HepG2 (cell line): ENCODE results near the gene ACD. TPM values are rescaled to one million over a fixed set of nuclear protein-coding genes. Genes with fewer than 3 reads are reported as not detected.
A peak's percentile ranks its signal among the peaks of the same experiment; 100 is the strongest.

Experiments
- FOXP4 ChIP-seq: sonication (generic); formaldehyde crosslinking; IDR thresholded peaks from 2 replicates; pipeline ENCODE4 v1.4.0; 2020; ENCODE audit warnings: missing genetic modification reagents
- LRRFIP1 ChIP-seq: sonication (generic); formaldehyde crosslinking; conservative IDR thresholded peaks from 2 replicates; pipeline ENCODE4 v1.4.0; 2020; ENCODE audit warnings: missing genetic modification reagents
- POLR2A ChIP-seq, 2 experiments: IDR thresholded peaks; 2 replicates each; pipeline ENCODE4 v1.6.1; 2011; ENCODE audit warnings: low read depth in 2 of 2, low read length in 2 of 2, mild to moderate bottlenecking in 1 of 2, moderate library complexity in 1 of 2; ENCODE audit not compliant: insufficient read depth in 1 of 2
- SAFB2 ChIP-seq: sonication (generic); formaldehyde crosslinking; IDR thresholded peaks from 2 replicates; pipeline ENCODE4 v1.5.1; 2020; ENCODE audit warnings: missing genetic modification reagents, low read depth, mild to moderate bottlenecking, borderline replicate concordance
- SALL1 ChIP-seq: sonication (generic); formaldehyde crosslinking; IDR thresholded peaks from 2 replicates; pipeline ENCODE4 v1.8.0; 2022; ENCODE audit warnings: mild to moderate bottlenecking, missing genetic modification reagents
- SIN3B ChIP-seq: fragments of 150-350 bp; IDR thresholded peaks from 2 replicates; pipeline ENCODE4 v1.6.1; 2014; ENCODE audit warnings: low read length
- SOX5 ChIP-seq: IDR thresholded peaks from 2 replicates; pipeline ENCODE4 v1.6.1; 2016; ENCODE audit warnings: borderline replicate concordance
- TOPORS ChIP-seq: sonication (generic); formaldehyde crosslinking; IDR thresholded peaks from 2 replicates; pipeline ENCODE4 v1.8.0; 2023; ENCODE audit warnings: mild to moderate bottlenecking, missing genetic modification reagents
- YEATS4 ChIP-seq: sonication (generic); formaldehyde crosslinking; IDR thresholded peaks from 2 replicates; pipeline ENCODE4 v1.4.0; 2020; ENCODE audit warnings: missing genetic modification reagents, borderline replicate concordance
- ZBTB1 ChIP-seq: sonication (generic); formaldehyde crosslinking; IDR thresholded peaks from 2 replicates; pipeline ENCODE4 v1.4.0; 2020; ENCODE audit warnings: missing genetic modification reagents, borderline replicate concordance
- polyA plus RNA-seq, 8 experiments: library from polyadenylated mRNA; depleted of rRNA in 3 of 8; stranded (reverse) in 7 of 8; unstranded in 1 of 8; fragments of >200 nt; fragmentation: Illumina TruSeq in 4 of 8; extraction: Trizol in 4 of 8; gene quantifications; 2 replicates each; pipeline versions ENCODE4 v1.2.1 to v1.2.3, GENCODE V29; 2011 to 2016; ENCODE audit warnings: low read depth in 4 of 8, missing spikeins in 1 of 8, mixed read lengths in 1 of 8; ENCODE audit not compliant: insufficient read depth in 1 of 8
- total RNA-seq, 5 experiments: library from RNA; depleted of rRNA; stranded (reverse); fragments of >200 nt; fragmentation: Illumina TruSeq; extraction: Trizol; gene quantifications; 2 replicates each; pipeline ENCODE4 v1.2.3, GENCODE V29; 2016; ENCODE audit warnings: low read depth in 1 of 5
- TF ChIP-seq, protein P1 (sequence below): sonication (generic); formaldehyde crosslinking; IDR thresholded peaks from 2 replicates; pipeline ENCODE4 v1.4.0; 2020; ENCODE audit warnings: missing genetic modification reagents
- TF ChIP-seq, protein P2 (sequence below): sonication (generic); formaldehyde crosslinking; IDR thresholded peaks from 2 replicates; pipeline ENCODE4 v1.5.1; 2020; ENCODE audit warnings: mild to moderate bottlenecking, missing genetic modification reagents, moderate library complexity
- TF ChIP-seq, protein P3 (sequence below): sonication (generic); formaldehyde crosslinking; IDR thresholded peaks from 2 replicates; pipeline ENCODE4 v1.8.1; 2022; ENCODE audit warnings: low read depth, mild to moderate bottlenecking, missing genetic modification reagents
- TF ChIP-seq, protein P4 (sequence below): sonication (generic); formaldehyde crosslinking; IDR thresholded peaks from 2 replicates; pipeline ENCODE4 v1.4.0; 2020; ENCODE audit warnings: mild to moderate bottlenecking, missing genetic modification reagents

ACD gene
- total and polyA plus RNA-seq, 2 of the 13 experiments (the other 11 are each of a cell fraction or from before 2014, with no cell fraction given): 32.6 to 38.3 TPM

GRCh38 chr16:67667817-67668494 lies 7.9 kb upstream of the ACD start (continued):
- no peak for TF ChIP-seq LRRFIP1
- TF ChIP-seq, protein P1, sequence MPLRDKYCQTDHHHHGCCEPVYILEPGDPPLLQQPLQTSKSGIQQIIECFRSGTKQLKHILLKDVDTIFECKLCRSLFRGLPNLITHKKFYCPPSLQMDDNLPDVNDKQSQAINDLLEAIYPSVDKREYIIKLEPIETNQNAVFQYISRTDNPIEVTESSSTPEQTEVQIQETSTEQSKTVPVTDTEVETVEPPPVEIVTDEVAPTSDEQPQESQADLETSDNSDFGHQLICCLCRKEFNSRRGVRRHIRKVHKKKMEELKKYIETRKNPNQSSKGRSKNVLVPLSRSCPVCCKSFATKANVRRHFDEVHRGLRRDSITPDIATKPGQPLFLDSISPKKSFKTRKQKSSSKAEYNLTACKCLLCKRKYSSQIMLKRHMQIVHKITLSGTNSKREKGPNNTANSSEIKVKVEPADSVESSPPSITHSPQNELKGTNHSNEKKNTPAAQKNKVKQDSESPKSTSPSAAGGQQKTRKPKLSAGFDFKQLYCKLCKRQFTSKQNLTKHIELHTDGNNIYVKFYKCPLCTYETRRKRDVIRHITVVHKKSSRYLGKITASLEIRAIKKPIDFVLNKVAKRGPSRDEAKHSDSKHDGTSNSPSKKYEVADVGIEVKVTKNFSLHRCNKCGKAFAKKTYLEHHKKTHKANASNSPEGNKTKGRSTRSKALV: peak; percentile 94
- TF ChIP-seq, protein P2, sequence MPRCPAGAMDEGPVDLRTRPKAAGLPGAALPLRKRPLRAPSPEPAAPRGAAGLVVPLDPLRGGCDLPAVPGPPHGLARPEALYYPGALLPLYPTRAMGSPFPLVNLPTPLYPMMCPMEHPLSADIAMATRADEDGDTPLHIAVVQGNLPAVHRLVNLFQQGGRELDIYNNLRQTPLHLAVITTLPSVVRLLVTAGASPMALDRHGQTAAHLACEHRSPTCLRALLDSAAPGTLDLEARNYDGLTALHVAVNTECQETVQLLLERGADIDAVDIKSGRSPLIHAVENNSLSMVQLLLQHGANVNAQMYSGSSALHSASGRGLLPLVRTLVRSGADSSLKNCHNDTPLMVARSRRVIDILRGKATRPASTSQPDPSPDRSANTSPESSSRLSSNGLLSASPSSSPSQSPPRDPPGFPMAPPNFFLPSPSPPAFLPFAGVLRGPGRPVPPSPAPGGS (CRISPR knock-in tag): no peak; the same call in 1 of the 2 replicates
- TF ChIP-seq SIN3B: peak; percentile 13; the same call in 1 of the 2 replicates
- TF ChIP-seq POLR2A (IDR thresholded peaks at IDR 0.05; ENCODE audit: insufficient read depth in 1 of 2, low read depth in 2 of 2, low read length in 2 of 2): peak in 1 of 2 experiments; percentile 24; a peak in 1 of 4 replicates
- TF ChIP-seq FOXP4 (CRISPR knock-in tag): peak; percentile 57; the same call in 1 of the 2 replicates
- TF ChIP-seq, protein P3, sequence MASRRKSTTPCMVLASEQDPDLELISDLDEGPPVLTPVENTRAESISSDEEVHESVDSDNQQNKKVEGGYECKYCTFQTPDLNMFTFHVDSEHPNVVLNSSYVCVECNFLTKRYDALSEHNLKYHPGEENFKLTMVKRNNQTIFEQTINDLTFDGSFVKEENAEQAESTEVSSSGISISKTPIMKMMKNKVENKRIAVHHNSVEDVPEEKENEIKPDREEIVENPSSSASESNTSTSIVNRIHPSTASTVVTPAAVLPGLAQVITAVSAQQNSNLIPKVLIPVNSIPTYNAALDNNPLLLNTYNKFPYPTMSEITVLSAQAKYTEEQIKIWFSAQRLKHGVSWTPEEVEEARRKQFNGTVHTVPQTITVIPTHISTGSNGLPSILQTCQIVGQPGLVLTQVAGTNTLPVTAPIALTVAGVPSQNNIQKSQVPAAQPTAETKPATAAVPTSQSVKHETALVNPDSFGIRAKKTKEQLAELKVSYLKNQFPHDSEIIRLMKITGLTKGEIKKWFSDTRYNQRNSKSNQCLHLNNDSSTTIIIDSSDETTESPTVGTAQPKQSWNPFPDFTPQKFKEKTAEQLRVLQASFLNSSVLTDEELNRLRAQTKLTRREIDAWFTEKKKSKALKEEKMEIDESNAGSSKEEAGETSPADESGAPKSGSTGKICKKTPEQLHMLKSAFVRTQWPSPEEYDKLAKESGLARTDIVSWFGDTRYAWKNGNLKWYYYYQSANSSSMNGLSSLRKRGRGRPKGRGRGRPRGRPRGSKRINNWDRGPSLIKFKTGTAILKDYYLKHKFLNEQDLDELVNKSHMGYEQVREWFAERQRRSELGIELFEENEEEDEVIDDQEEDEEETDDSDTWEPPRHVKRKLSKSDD: peak; percentile 56; the same call in 1 of the 2 replicates
- peak; percentile 17; the same call in 1 of the 2 replicates for TF ChIP-seq TOPORS (CRISPR knock-in tag)
- TF ChIP-seq SAFB2 (CRISPR knock-in tag): peak; percentile 60
- TF ChIP-seq, protein P4, sequence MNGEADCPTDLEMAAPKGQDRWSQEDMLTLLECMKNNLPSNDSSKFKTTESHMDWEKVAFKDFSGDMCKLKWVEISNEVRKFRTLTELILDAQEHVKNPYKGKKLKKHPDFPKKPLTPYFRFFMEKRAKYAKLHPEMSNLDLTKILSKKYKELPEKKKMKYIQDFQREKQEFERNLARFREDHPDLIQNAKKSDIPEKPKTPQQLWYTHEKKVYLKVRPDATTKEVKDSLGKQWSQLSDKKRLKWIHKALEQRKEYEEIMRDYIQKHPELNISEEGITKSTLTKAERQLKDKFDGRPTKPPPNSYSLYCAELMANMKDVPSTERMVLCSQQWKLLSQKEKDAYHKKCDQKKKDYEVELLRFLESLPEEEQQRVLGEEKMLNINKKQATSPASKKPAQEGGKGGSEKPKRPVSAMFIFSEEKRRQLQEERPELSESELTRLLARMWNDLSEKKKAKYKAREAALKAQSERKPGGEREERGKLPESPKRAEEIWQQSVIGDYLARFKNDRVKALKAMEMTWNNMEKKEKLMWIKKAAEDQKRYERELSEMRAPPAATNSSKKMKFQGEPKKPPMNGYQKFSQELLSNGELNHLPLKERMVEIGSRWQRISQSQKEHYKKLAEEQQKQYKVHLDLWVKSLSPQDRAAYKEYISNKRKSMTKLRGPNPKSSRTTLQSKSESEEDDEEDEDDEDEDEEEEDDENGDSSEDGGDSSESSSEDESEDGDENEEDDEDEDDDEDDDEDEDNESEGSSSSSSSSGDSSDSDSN (CRISPR knock-in tag): peak; percentile 83
- TF ChIP-seq YEATS4 (CRISPR knock-in tag): peak; percentile 50; the same call in 1 of the 2 replicates
- no peak for TF ChIP-seq ZBTB1
- TF ChIP-seq SOX5: peak; percentile 57; the same call in 1 of the 2 replicates
- peak; percentile 87 for TF ChIP-seq SALL1 (CRISPR knock-in tag)
